Glutamatergic neuron (in vitro differentiated cells): ENCODE results near the gene RNF4. TPM values are rescaled to one million over a fixed set of nuclear protein-coding genes. Genes with fewer than 3 reads are reported as not detected.

Experiments used
- DNase-seq: peaks from one replicate; pipeline ENCODE4 v3.0.0; 2022
- H3K27ac Mint-ChIP-seq: one replicate; pipeline ENCODE4 v1.8.0; 2020; ENCODE audit warnings: mild to moderate bottlenecking, mixed read lengths, inconsistent platforms; ENCODE audit not compliant: unreplicated experiment
- H3K27me3 Mint-ChIP-seq: one replicate; pipeline ENCODE4 v1.8.0; 2020; ENCODE audit warnings: mild to moderate bottlenecking, moderate library complexity, mixed read lengths, inconsistent platforms; ENCODE audit not compliant: unreplicated experiment
- H3K36me3 Mint-ChIP-seq: one replicate; pipeline ENCODE4 v1.8.0; 2020; ENCODE audit warnings: mild to moderate bottlenecking, mixed read lengths, inconsistent platforms; ENCODE audit not compliant: unreplicated experiment
- H3K4me1 Mint-ChIP-seq: one replicate; pipeline ENCODE4 v1.8.0; 2020; ENCODE audit warnings: mild to moderate bottlenecking, low read depth, mixed read lengths, inconsistent platforms; ENCODE audit not compliant: unreplicated experiment
- H3K4me3 Mint-ChIP-seq: one replicate; pipeline ENCODE4 v1.8.0; 2020; ENCODE audit warnings: mild to moderate bottlenecking, mixed read lengths, inconsistent platforms; ENCODE audit not compliant: unreplicated experiment
- H3K9me3 Mint-ChIP-seq: one replicate; pipeline ENCODE4 v1.8.0; 2020; ENCODE audit warnings: mild to moderate bottlenecking, moderate library complexity, mixed read lengths, inconsistent platforms; ENCODE audit not compliant: unreplicated experiment
- total RNA-seq: library from RNA; stranded (reverse); fragmentation: NEBNext Ultra II Directional; extraction: Animal tissue kit (Norgen Biotek cat#: 25700); gene quantifications from one replicate; pipeline ENCODE4 v1.2.1, GENCODE V29; 2021; ENCODE audit not compliant: unreplicated experiment
- TF ChIP-seq, protein P1 (sequence below): fragments of 200-600 bp; sonication (generic); IDR thresholded peaks from one replicate; pipeline ENCODE4 v1.5.0; 2021; ENCODE audit not compliant: partially characterized antibody, unreplicated experiment

Gene RNF4
- total RNA-seq, 1 donor from 2014 or later = 73.6 TPM

DNA sequence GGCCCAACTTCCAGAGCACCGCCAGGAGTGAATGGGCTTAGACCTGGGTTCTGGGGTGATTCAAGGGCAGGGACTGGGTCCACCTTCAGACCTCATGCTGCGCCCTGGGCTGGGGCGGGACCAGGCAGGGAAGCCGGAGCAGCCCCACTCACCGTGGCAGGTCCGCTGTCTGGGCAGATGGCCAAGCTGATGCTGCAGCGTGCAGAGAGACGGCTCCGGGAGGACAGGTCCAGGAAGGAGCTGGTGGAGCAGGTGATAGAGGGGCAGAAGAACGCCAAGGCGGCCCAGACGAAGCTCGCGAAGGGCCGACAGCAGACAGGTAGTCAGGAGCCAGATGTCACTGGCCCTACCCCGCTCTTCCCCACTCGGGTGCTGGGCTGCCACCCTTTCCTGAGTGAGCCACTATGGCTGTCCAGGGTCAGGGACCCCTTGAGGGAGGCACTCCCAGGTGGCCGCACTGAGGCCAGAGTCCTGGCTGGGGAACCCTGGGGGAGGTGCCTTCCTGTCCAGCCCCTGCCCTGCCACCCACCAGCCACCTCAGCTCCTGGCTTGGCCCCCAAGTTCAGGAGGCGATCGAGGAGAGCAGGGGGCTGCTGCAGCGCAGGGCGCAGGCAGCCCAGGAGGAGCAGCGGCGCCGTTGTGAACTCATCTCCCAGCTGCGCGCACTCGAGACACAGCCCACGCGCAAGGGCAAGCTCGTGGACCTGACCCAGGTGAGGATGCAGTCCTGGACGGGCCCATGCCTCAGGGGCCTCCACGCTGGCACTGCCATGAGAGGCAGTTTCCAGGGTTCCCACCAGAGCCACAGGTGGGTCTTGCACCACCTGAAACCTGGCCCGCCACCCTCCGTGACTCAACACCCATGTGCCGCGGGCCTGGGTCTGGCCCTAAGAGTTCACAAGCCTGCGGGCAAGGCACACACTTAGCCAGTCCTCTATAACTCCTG, 10.1 kb upstream of the RNF4 start:
- no peak overlapping the region for H3K27ac Mint-ChIP-seq
- peaks cover 3% of the 10 kb centered on the region for H3K27me3 Mint-ChIP-seq
- no peaks in the 10 kb centered on the region for H3K36me3 Mint-ChIP-seq
- H3K4me1 Mint-ChIP-seq = no peaks in the 10 kb centered on the region
- no peak for DNase-seq
- H3K4me3 Mint-ChIP-seq = no peak overlapping the region
- TF ChIP-seq, protein P1, sequence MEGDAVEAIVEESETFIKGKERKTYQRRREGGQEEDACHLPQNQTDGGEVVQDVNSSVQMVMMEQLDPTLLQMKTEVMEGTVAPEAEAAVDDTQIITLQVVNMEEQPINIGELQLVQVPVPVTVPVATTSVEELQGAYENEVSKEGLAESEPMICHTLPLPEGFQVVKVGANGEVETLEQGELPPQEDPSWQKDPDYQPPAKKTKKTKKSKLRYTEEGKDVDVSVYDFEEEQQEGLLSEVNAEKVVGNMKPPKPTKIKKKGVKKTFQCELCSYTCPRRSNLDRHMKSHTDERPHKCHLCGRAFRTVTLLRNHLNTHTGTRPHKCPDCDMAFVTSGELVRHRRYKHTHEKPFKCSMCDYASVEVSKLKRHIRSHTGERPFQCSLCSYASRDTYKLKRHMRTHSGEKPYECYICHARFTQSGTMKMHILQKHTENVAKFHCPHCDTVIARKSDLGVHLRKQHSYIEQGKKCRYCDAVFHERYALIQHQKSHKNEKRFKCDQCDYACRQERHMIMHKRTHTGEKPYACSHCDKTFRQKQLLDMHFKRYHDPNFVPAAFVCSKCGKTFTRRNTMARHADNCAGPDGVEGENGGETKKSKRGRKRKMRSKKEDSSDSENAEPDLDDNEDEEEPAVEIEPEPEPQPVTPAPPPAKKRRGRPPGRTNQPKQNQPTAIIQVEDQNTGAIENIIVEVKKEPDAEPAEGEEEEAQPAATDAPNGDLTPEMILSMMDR = no peak
- H3K9me3 Mint-ChIP-seq = peaks cover 5% of the 10 kb centered on the region

DNA sequence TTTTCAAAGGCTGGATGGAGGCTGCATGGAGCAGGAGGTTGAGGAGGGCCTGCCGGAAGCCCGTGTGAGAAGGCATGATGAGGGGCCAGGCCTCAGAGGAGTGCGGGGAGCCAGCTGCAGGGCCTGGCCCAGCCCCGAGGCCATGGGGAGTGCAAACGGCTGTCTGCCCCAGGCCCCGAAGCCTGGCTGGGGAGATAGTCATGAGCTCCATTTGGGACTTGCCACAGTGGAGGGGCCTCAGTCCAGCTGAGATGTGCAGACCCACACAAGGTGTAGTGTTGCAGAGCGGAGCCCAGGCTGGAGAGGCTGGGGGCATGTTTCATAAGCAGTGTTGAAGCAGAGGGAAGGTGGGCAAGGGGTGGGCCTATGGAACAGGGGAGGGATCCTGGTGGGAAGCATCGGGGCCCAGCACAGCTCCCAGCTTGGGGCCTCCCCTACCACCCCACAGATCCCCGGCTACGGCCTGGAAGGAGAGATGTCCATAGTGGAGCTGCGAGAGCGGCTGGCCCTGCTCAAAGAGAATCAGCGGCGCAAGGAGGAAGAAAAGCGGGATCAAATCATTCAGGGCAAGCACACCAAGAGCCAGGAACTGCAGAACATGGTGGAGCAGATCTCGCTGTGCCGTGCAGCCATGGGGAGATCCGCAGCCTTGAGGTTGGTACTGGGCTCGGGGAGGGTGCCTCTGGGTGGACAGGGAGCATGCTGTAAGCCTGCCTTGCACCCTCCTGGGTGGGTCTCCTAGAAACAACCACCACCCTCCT, 9.1 kb upstream of the RNF4 start:
- no peak overlapping the region for H3K27ac Mint-ChIP-seq
- H3K4me1 Mint-ChIP-seq = no peaks in the 10 kb centered on the region
- H3K9me3 Mint-ChIP-seq = peaks cover 5% of the 10 kb centered on the region
- DNase-seq = no peak
- H3K36me3 Mint-ChIP-seq = no peaks in the 10 kb centered on the region
- TF ChIP-seq, protein P1 = no peak
- H3K27me3 Mint-ChIP-seq = peaks cover 3% of the 10 kb centered on the region
- no peak overlapping the region for H3K4me3 Mint-ChIP-seq

DNA sequence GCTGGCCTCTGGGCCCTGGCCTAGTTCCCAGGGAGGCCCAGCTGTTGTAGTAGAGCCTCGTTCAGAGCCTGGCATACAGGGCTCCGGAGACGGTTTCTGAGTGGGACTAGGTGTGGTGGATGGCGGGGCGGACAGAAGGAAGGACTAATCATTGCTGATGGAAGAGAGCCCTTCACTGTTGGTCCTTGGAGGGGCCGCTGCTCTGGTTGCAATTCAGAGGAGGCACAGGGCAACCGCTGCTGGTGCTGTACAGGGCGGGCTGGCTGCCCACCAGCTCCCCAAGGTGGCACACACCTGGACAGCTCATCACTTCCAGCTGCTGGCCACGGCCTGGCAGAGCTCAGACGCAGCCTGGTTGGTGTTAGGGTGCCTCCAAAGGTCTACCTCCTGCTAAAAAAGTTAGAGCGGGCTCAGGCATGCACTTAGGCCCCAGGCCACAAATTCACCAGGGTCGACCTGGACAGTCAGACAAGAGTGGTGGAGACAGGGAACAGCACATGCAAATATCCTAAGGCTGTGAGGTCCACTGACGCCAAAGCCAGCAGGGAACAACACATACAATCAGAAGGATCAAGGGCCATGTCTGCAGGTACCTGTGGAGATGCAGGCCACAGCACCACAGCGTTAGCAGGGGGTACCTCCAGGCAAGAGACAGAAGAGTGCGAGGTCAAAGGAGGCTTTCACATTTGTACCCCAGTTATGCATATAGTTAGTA, 7.5 kb upstream of the RNF4 start:
- H3K27ac Mint-ChIP-seq = peak overlapping the region; percentile 69
- H3K36me3 Mint-ChIP-seq = no peaks in the 10 kb centered on the region
- H3K4me1 Mint-ChIP-seq = no peaks in the 10 kb centered on the region
- peak overlapping the region; percentile 78 for H3K4me3 Mint-ChIP-seq
- DNase-seq = no peak
- H3K9me3 Mint-ChIP-seq = peaks cover 5% of the 10 kb centered on the region
- TF ChIP-seq, protein P1 = no peak
- peaks cover 3% of the 10 kb centered on the region for H3K27me3 Mint-ChIP-seq

DNA sequence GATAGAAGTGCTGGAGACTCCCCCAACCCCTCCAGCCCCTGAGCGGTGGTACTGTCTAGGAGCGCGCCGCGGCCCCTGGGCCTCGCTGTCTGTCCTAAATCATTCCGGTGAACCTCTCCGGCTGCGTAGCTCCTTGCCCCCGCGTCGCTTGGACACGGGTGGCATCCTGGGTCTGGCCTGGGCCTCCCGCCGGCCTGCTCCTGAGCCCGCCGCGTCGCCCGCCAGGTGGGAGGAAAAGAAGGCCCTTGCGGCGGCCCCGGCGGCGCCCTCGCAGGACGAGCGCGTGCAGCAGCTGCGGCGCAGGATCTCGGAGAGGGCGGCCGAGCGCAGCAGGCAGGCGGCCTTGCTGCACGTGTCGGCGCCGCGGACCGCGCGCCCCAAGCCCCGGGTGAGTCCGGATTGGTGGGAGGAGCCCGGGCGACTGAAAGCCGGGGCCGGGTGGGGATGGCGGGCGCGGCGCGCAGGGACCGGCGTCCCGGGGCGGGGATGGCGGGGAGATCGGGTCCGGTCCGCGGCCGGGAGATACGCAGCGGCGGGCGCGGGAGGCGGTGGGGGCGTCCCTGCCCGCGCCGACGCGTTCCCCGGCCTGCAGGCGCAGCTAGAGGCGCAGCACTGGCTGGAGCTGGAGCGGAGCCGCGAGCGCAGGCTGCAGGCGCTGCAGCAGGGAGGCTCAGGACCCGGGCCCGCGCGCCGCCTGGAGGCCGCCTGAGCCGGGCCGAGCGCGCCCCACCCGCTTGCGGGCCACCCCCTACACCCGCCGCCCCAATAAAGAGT, 6.5 kb upstream of the RNF4 start:
- H3K4me1 Mint-ChIP-seq = no peaks in the 10 kb centered on the region
- peaks cover 3% of the 10 kb centered on the region for H3K27me3 Mint-ChIP-seq
- TF ChIP-seq, protein P1 = no peak
- peak; percentile 84 for DNase-seq
- H3K27ac Mint-ChIP-seq = no peak overlapping the region
- H3K9me3 Mint-ChIP-seq = peaks cover 5% of the 10 kb centered on the region
- H3K4me3 Mint-ChIP-seq = peak overlapping the region; percentile 78
- no peaks in the 10 kb centered on the region for H3K36me3 Mint-ChIP-seq
